Measurements from ENCODE around the gene LMO1. TPM values are rescaled to one million over a fixed set of nuclear protein-coding genes. Genes with fewer than 3 reads are reported as not detected.

The LMO1 gene
- total RNA-seq, 1 experiment from 2014 or later: not detected

DNA sequence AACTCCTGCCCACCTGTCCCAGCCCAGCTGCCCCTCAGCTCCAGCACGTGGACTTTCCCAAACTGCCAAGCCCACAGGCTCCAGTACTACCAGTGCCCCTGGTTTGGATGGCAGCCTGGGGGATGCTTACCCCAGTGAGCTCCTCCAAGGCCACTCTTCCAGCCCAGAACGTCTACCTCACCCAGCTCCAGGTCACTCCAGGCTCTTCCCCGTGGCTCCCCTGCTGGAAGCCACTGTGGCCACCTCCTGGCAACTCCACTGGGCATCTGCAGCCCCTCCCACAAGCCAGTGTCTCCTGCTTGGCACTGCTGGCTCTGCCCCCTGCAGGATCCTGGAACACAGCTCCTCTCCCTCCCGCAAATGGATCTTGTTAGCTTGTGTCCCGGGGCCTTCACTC lies 29.3 kb downstream of the LMO1 start:
- peak; percentile 64 for DNase-seq (ENCODE audit: low read depth)
- in situ Hi-C loops (cut with HindIII; ENCODE audit: low pct_unique_long_range_greater_than_20kb, low sequenced_read_pairs): no loop called here

DNA sequence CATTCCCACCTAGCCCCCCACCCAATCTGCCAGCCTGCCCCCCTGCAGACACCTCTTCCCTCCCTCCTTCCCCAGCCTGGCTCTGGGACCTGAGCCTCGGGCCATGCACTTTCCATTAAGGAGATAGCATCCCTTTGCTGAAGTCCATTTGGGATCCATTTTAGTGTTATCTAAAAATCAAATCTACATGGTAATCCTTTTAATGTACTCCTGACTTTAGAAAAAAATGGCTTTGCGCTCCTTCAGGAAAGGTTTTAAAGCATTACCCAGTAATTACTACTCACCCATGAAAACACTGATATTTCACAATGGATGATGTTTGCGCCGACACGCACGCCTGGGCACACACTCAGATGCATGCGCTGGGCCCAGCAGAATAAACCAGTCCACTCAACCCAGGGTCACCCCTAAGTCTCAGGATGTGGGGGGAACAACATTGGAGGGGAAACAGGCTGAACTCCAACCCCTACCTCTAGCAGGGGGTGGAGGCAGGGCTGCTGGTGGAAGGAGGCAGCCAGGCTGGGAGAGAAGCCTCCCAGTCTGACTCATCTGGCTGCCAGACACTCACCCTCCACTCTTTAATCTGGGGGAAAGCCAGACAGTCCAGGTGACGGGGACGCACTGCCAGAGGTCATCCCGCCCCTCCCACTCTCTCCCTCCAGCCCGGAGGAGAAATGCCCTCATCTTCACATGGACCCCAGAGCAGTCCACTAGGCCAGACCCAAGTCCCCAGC lies 29.8 kb downstream of the LMO1 start:
- DNase-seq (ENCODE audit: low read depth): peak; percentile 88

GRCh38 chr11:8232849-8233606 lies 30.6 kb downstream of the LMO1 start:
- in situ Hi-C loops (cut with HindIII; ENCODE audit: low pct_unique_long_range_greater_than_20kb, low sequenced_read_pairs): no loop called here
- no peak for DNase-seq (ENCODE audit: low read depth)

More for the DNA sequence above, 29.8 kb downstream of the LMO1 start:
- in situ Hi-C loops (cut with HindIII; ENCODE audit: low pct_unique_long_range_greater_than_20kb, low sequenced_read_pairs): no loop called here

DNA sequence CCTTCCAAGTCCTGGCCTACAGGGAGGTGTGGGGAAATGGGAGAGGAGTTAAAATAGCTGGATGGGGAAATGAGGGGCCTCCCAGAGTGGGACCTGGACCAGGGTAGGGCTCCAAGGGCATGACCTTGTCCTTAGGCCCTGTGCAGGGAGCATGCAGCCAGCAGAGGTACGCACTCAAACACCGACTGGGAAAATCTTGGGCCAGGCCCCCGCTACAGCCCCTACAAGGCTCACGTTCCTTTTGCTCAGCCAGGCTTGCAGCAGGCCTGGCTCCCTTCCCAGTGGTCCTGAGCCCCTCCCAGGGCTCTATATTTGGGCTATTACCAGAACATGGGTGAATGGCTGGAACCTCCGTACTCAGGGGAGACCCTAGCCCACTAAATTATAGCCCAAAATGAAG lies 31.3 kb downstream of the LMO1 start:
- no peak for DNase-seq (ENCODE audit: low read depth)
- in situ Hi-C loops (cut with HindIII; ENCODE audit: low pct_unique_long_range_greater_than_20kb, low sequenced_read_pairs): no loop called here

DNA sequence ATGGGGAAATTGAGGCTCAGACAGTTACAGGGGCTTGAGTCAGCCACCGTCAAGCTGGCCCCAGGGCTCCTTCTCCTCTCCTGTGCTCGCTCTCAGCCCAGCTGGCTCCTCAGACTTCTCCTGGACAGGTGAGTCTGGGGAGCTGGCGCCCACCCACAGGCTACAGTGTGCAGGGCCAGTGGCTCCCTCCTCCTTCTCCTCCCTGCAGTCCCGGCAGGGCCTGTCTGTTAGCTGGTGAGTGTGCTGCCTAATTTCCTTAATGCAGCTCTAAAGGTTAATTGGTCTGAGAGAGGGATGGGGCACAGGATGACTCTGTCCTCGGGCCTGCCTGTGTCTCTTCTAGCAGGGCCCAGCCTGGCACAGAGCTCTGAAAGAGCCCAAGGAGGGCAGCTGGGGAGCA lies 31.7 kb downstream of the LMO1 start:
- in situ Hi-C loops (cut with HindIII; ENCODE audit: low pct_unique_long_range_greater_than_20kb, low sequenced_read_pairs): no loop called here

DNA sequence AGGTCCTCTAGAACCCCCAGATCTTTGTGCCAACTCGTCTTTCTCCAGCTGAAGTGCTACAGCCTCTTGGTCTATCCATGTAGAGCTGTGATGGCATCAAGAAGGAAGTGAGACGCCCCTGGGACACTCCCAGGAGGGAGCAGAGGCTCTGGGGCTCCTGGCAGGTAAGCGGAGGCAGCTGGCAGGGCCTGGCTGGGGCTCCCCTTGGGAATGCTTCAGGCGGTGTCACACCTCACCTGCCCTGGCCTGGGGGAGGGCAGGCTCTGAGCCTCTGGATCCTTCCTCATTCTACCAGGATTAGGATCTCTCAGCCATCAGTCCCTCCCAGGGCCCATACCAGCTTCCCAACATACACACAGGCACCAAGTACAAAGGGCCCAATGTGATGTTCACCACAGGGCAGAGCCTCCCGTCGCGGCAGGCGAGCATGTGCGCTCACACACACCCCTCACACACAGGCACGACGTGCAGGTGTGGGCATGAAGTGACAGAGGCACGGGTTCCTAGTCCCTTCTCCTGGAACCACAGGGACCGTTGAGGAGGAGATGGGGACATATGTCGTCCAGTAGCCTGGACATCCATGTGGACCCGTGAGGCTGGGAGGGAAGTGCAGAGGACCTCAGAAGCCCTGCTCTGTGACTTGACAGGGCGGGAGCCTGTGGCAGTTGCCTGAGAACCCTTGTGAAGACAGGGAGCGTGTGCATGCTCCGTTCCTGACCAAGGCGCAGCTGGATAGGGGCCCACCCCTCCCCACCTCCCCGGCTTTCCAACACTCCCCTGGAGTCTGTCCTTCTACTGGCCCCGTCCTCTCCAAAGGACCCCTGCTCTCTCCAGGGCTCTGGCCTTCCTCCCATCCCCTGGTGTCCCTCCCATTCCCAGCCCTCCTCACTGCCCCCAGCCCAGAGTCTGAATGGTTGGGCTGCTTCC lies 32.5 kb downstream of the LMO1 start:
- in situ Hi-C loops (cut with HindIII; ENCODE audit: low pct_unique_long_range_greater_than_20kb, low sequenced_read_pairs): no loop called here
- DNase-seq (ENCODE audit: low read depth): no peak

More for the DNA sequence above, 31.7 kb downstream of the LMO1 start:
- DNase-seq (ENCODE audit: low read depth): no peak

DNA sequence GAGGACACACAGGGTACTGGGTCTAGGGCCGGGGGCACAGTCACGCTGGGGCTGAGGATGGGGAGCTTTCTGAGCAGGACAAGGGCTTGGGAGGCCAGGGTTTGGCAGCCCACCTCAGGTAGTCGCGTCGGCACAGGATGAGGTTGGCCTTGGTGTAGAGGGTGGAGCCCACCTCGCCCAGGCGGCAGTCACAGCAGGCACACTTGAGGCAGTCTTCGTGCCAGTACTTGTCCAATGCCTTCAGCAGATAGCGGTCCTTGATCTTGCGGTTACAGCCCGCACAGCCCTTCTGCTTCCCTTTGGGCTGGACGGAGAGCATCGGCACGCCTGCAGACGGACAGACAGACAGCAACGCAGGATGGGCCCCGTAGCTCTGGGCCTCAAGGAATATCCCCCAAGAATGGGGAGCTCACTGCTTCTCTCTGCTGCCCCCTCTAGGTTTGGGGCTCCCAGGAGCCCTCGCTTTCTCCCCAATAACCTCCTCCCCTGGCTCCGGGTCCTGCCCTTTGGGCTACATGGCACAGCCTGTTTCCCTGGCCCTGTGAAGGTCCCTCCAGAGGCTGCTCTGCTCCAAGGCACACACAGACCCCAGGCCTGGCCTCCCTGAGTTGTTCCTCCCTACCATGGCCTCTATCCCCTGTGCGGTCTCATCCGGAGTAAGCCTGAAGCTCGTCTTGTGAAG lies 33.4 kb downstream of the LMO1 start:
- in situ Hi-C loops (cut with HindIII; ENCODE audit: low pct_unique_long_range_greater_than_20kb, low sequenced_read_pairs): no loop called here

GRCh38 chr11:8229299-8230177 lies 34.1 kb downstream of the LMO1 start:
- in situ Hi-C loops (cut with HindIII; ENCODE audit: low pct_unique_long_range_greater_than_20kb, low sequenced_read_pairs): no loop called here
- DNase-seq (ENCODE audit: low read depth): no peak

More for the DNA sequence above, 33.4 kb downstream of the LMO1 start:
- DNase-seq (ENCODE audit: low read depth): no peak

GRCh38 chr11:8228231-8228630 lies 35.4 kb downstream of the LMO1 start:
- in situ Hi-C loops (cut with HindIII; ENCODE audit: low pct_unique_long_range_greater_than_20kb, low sequenced_read_pairs): no loop called here
- no peak for DNase-seq (ENCODE audit: low read depth)

GRCh38 chr11:8227156-8228152 lies 36.2 kb downstream of the LMO1 start:
- in situ Hi-C loops (cut with HindIII; ENCODE audit: low pct_unique_long_range_greater_than_20kb, low sequenced_read_pairs): no loop called here
- DNase-seq (ENCODE audit: low read depth): peak; percentile 66

DNA sequence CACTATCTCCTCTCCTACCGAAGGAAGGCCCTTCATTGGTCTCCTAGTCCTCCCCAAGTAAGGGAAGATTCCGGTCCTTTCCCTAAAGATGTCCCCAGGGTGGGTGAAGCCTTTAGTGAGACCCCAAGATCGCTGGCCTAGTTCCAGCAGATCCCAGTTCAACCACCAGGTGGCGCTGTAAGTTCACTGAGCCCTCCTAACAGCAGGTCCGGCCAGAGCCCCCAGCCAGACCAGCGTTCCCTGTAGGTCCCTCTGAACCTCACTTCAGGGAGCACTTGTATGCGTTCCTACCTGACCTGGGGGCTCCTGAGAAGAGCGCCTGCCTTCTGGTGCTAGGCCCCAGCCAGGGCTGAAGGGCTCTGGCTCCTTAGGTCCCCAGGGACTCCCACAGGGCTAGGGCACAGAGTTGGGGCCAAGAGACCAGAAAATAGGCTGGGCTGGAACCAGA lies 38.1 kb downstream of the LMO1 start:
- in situ Hi-C loops (cut with HindIII; ENCODE audit: low pct_unique_long_range_greater_than_20kb, low sequenced_read_pairs): no loop called here

GRCh38 chr11:8224711-8225110 lies 39.0 kb downstream of the LMO1 start:
- no peak for DNase-seq (ENCODE audit: low read depth)
- in situ Hi-C loops (cut with HindIII; ENCODE audit: low pct_unique_long_range_greater_than_20kb, low sequenced_read_pairs): no loop called here

More for the DNA sequence above, 38.1 kb downstream of the LMO1 start:
- peak; percentile 46 for DNase-seq (ENCODE audit: low read depth)

DNA sequence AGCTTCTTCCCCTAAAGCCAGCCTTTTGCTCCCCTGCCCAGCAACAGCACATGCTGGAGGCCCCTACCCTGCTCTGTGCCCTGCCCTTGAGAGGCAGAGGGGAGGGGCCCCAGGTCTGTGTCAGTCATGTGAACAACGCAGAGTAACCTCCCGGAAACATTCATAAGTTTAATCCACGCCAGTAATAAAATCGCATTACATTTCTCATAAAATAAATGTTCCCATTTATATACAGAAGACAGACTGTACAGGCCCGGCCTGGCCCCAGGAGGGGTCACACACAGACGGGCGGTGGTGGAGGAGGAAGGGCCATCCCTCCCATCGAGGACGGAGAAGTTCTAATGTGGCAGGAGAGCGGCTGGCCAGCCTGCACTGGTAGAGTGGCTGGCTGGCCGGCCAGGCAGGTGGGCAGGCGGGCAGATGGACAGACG lies 39.5 kb downstream of the LMO1 start:
- no peak for DNase-seq (ENCODE audit: low read depth)
- in situ Hi-C loops (cut with HindIII; ENCODE audit: low pct_unique_long_range_greater_than_20kb, low sequenced_read_pairs): no loop called here

GRCh38 chr11:8223513-8223900 lies 40.2 kb downstream of the LMO1 start:
- in situ Hi-C loops (cut with HindIII; ENCODE audit: low pct_unique_long_range_greater_than_20kb, low sequenced_read_pairs): no loop called here
- no peak for DNase-seq (ENCODE audit: low read depth)

DNA sequence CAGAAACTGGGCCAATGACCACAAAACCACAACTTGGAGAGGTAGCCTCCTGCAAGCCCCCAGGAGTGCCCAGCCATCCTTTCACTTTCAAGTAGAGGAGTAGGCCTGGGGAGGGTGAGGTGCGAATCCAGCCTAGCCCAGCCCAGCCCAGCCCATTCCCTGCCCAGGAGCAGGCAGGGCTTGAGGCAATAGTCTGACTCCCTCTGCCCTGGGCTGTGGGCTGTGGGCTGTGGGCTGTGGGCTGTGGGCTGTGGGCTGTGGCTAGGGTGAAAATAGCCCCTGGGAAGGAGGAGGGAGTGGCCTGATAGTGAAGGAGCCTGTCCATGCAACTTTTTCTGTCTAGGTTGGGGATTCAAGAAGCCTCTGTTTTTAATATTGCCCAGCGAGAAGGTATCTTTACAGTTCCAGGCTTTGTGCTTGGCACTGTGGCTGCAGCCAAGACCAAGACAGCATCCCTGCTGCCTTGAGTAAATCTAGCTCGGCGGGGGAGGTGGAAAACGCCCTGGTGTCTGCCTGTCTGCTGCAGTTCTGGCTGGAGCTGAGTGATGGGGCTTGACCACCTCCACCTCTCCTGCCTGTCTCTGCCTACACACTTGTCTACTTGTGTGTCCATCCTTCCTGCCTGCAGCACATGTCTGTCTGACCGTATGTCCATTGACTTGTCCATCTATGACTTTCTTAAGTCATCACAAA lies 40.7 kb downstream of the LMO1 start:
- in situ Hi-C loops (cut with HindIII; ENCODE audit: low pct_unique_long_range_greater_than_20kb, low sequenced_read_pairs): no loop called here
- no peak for DNase-seq (ENCODE audit: low read depth)

All from Caki2 (cell line).